Measurements from ENCODE around the gene STAT1.
"Not testable (repeated sequence)": the region's sequence is repeated elsewhere in the genome, so short reads cannot be mapped to it uniquely, and the experiment has no call there.

The STAT1 gene

GRCh38 chr2:190996947-190997346, 17.0 kb downstream of the STAT1 start:
- H3K4me1 ChIP-seq (ENCODE audit: control insufficient read depth in 1 of 2, insufficient read depth in 2 of 2, low read length in 2 of 2), result peaks cover 4 to 11% of the 10 kb centered on the region in 2 experiments
- H4K12ac ChIP-seq (ENCODE audit: low read depth, low read length), result no peak overlapping the region
- no peak overlapping the region for H3K23ac ChIP-seq (ENCODE audit: low read length)
- no peak for DNase-seq
- H4K91ac ChIP-seq (ENCODE audit: low read depth, low read length), result peak overlapping the region; percentile 15
- H2BK12ac ChIP-seq (ENCODE audit: low read length), result peak overlapping the region; percentile 15
- H3K36me3 ChIP-seq (ENCODE audit: control insufficient read depth in 1 of 2, insufficient read depth in 2 of 2, low read length in 2 of 2), result peaks cover 19 to 39% of the 10 kb centered on the region in 2 experiments
- no peak overlapping the region for H3K9ac ChIP-seq (ENCODE audit: low read length)
- H2BK5ac ChIP-seq (ENCODE audit: low read depth, low read length, poor library complexity), result no peak overlapping the region
- H3K27me3 ChIP-seq (ENCODE audit: insufficient read depth, low read length), result no peaks in the 10 kb centered on the region
- H3K27ac ChIP-seq (ENCODE audit: low read depth, low read length), result no peak overlapping the region
- no peak overlapping the region for H4K8ac ChIP-seq (ENCODE audit: low read depth, low read length)
- no peak overlapping the region for H3K18ac ChIP-seq (ENCODE audit: low read length)
- H2AK5ac ChIP-seq (ENCODE audit: low read length), result peak overlapping the region; percentile 11
- no peak overlapping the region for H3K14ac ChIP-seq (ENCODE audit: low read length)
- WGBS (ENCODE audit: extremely low coverage, insufficient coverage, insufficient read length), result no CpG with 5 or more reads among the region's 5 CpGs
- H3K4ac ChIP-seq (ENCODE audit: low read depth, low read length), result no peak overlapping the region
- H2AFZ ChIP-seq (ENCODE audit: insufficient read depth, low read length, poor library complexity), result no peak overlapping the region
- H3K79me2 ChIP-seq (ENCODE audit: control insufficient read depth, insufficient read depth, low read length, poor library complexity), result no peaks in the 10 kb centered on the region
- no peaks in the 10 kb centered on the region for H3K79me1 ChIP-seq (ENCODE audit: low read length)
- no peak overlapping the region for H2BK120ac ChIP-seq (ENCODE audit: insufficient read depth, low read length, poor library complexity)
- no peak overlapping the region for H3K4me3 ChIP-seq (ENCODE audit: low read depth, low read length)
- no peaks in the 10 kb centered on the region for H3K9me3 ChIP-seq (ENCODE audit: insufficient read depth, low read depth, low read length)
- H3K4me2 ChIP-seq (ENCODE audit: low read length), result no peak overlapping the region

DNA sequence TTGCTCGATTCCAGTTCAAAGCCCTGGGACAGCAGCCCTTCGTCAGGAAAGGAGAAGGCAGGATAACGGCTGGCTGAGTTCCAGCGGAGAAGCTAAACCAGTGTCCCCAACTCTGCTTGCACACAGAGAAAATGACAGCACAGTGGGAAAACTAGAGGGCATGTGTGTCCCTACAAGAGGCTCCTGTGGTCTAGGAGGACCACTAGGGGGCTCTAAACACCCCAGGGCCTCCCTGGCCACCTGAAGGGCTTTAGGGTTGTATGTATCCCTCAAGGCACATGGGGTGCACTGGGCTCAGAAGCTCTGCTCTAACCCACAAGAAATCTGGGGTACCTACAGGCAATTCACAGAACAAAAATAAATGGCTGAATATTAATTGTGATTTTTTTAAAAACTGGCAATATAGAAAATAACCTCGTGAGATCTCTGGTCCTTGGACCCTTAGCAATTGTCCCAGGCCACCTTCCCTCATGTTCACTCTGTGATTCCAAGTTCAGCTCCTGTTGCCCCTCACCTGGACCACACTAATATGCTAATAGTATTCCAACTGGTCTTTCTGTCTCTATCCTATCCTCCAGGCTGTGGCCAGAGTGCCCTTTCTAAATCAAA, 17.5 kb downstream of the STAT1 start:
- H2AK5ac ChIP-seq (ENCODE audit: low read length), result no peak overlapping the region
- H2BK120ac ChIP-seq (ENCODE audit: insufficient read depth, low read length, poor library complexity), result no peak overlapping the region
- H2BK12ac ChIP-seq (ENCODE audit: low read length), result no peak overlapping the region
- H3K79me1 ChIP-seq (ENCODE audit: low read length), result no peaks in the 10 kb centered on the region
- no peak overlapping the region for H3K4me3 ChIP-seq (ENCODE audit: low read depth, low read length)
- H2AFZ ChIP-seq (ENCODE audit: insufficient read depth, low read length, poor library complexity), result no peak overlapping the region
- no peak overlapping the region for H4K8ac ChIP-seq (ENCODE audit: low read depth, low read length)
- peaks cover 19 to 39% of the 10 kb centered on the region in 2 experiments for H3K36me3 ChIP-seq (ENCODE audit: control insufficient read depth in 1 of 2, insufficient read depth in 2 of 2, low read length in 2 of 2)
- no peak overlapping the region for H3K18ac ChIP-seq (ENCODE audit: low read length)
- H3K23ac ChIP-seq (ENCODE audit: low read length), result no peak overlapping the region
- H3K4me2 ChIP-seq (ENCODE audit: low read length), result no peak overlapping the region
- H3K9me3 ChIP-seq (ENCODE audit: insufficient read depth, low read depth, low read length), result no peaks in the 10 kb centered on the region
- peak overlapping the region; percentile 15 for H4K91ac ChIP-seq (ENCODE audit: low read depth, low read length)
- H3K79me2 ChIP-seq (ENCODE audit: control insufficient read depth, insufficient read depth, low read length, poor library complexity), result no peaks in the 10 kb centered on the region
- H3K9ac ChIP-seq (ENCODE audit: low read length), result no peak overlapping the region
- H3K27ac ChIP-seq (ENCODE audit: low read depth, low read length), result no peak overlapping the region
- peak in 1 of 2 donors; percentile 40 for DNase-seq
- H2BK5ac ChIP-seq (ENCODE audit: low read depth, low read length, poor library complexity), result no peak overlapping the region
- peaks cover 4 to 11% of the 10 kb centered on the region in 2 experiments for H3K4me1 ChIP-seq (ENCODE audit: control insufficient read depth in 1 of 2, insufficient read depth in 2 of 2, low read length in 2 of 2)
- no CpG with 5 or more reads among the region's 5 CpGs for WGBS (ENCODE audit: extremely low coverage, insufficient coverage, insufficient read length)
- H3K4ac ChIP-seq (ENCODE audit: low read depth, low read length), result no peak overlapping the region
- H3K27me3 ChIP-seq (ENCODE audit: insufficient read depth, low read length), result no peaks in the 10 kb centered on the region
- H3K14ac ChIP-seq (ENCODE audit: low read length), result no peak overlapping the region
- H4K12ac ChIP-seq (ENCODE audit: low read depth, low read length), result no peak overlapping the region

DNA sequence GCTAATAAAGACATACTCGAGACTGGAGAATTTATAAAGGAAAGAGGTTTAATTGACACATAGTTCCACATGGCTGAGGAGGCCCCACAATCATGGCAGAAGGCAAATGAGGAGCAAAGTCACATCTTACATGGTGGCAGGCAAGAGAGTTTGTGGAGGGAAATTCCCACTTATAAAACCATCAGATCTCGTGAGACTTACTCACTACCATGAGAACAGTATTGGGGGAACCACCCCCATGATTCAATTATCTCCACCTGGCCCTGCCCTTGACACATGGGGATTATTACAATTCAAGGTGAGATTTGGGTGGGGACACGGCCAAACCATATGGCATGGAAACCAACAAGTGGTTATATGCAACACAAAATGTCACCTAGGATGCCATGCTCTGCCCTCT, 18.7 kb downstream of the STAT1 start:
- H2AK5ac ChIP-seq (ENCODE audit: low read length); H4K91ac ChIP-seq (ENCODE audit: low read depth, low read length); H3K18ac ChIP-seq (ENCODE audit: low read length); H2AFZ ChIP-seq (ENCODE audit: insufficient read depth, low read length, poor library complexity); H3K4me2 ChIP-seq (ENCODE audit: low read length); H3K4me3 ChIP-seq (ENCODE audit: low read depth, low read length); H3K27me3 ChIP-seq (ENCODE audit: insufficient read depth, low read length); H3K14ac ChIP-seq (ENCODE audit: low read length); H3K27ac ChIP-seq (ENCODE audit: low read depth, low read length); H3K79me2 ChIP-seq (ENCODE audit: control insufficient read depth, insufficient read depth, low read length, poor library complexity); H2BK5ac ChIP-seq (ENCODE audit: low read depth, low read length, poor library complexity); H3K9me3 ChIP-seq (ENCODE audit: insufficient read depth, low read depth, low read length); H3K23ac ChIP-seq (ENCODE audit: low read length); H4K12ac ChIP-seq (ENCODE audit: low read depth, low read length); H4K8ac ChIP-seq (ENCODE audit: low read depth, low read length); DNase-seq; H3K79me1 ChIP-seq (ENCODE audit: low read length); H3K4ac ChIP-seq (ENCODE audit: low read depth, low read length); H2BK12ac ChIP-seq (ENCODE audit: low read length); H2BK120ac ChIP-seq (ENCODE audit: insufficient read depth, low read length, poor library complexity); H3K9ac ChIP-seq (ENCODE audit: low read length): not testable (repeated sequence)
- Histone ChIP-seq H3K4me1 (ENCODE audit: control insufficient read depth in 1 of 2, insufficient read depth in 2 of 2, low read length in 2 of 2) (peaks cover 4 to 11% of the 10 kb centered on the region in 2 experiments), H3K36me3 (ENCODE audit: control insufficient read depth in 1 of 2, insufficient read depth in 2 of 2, low read length in 2 of 2) (peaks cover 19 to 36% of the 10 kb centered on the region in 2 experiments)
- no CpG with 5 or more reads among the region's 3 CpGs for WGBS (ENCODE audit: extremely low coverage, insufficient coverage, insufficient read length)

GRCh38 chr2:190994148-190994547, 19.8 kb downstream of the STAT1 start:
- H3K79me2 ChIP-seq (ENCODE audit: control insufficient read depth, insufficient read depth, low read length, poor library complexity), result no peaks in the 10 kb centered on the region
- no peak overlapping the region for H3K4ac ChIP-seq (ENCODE audit: low read depth, low read length)
- H3K27ac ChIP-seq (ENCODE audit: low read depth, low read length), result no peak overlapping the region

More at GRCh38 chr2:190994148-190994547, 19.8 kb downstream of the STAT1 start:
- H2BK12ac ChIP-seq (ENCODE audit: low read length), result no peak overlapping the region
- no peak overlapping the region for H3K23ac ChIP-seq (ENCODE audit: low read length)
- no peak overlapping the region for H3K4me3 ChIP-seq (ENCODE audit: low read depth, low read length)
- no peak overlapping the region for H3K18ac ChIP-seq (ENCODE audit: low read length)
- no peak overlapping the region for H3K14ac ChIP-seq (ENCODE audit: low read length)
- no peak overlapping the region for H4K91ac ChIP-seq (ENCODE audit: low read depth, low read length)
- H3K9me3 ChIP-seq (ENCODE audit: insufficient read depth, low read depth, low read length), result no peaks in the 10 kb centered on the region
- no CpG with 5 or more reads among the region's 7 CpGs for WGBS (ENCODE audit: extremely low coverage, insufficient coverage, insufficient read length)
- H4K12ac ChIP-seq (ENCODE audit: low read depth, low read length), result no peak overlapping the region
- no peak overlapping the region for H3K9ac ChIP-seq (ENCODE audit: low read length)
- H2AK5ac ChIP-seq (ENCODE audit: low read length), result no peak overlapping the region
- no peaks in the 10 kb centered on the region for H3K27me3 ChIP-seq (ENCODE audit: insufficient read depth, low read length)
- DNase-seq, result peak; percentile 32 to 34
- H2BK5ac ChIP-seq (ENCODE audit: low read depth, low read length, poor library complexity), result no peak overlapping the region
- H3K36me3 ChIP-seq (ENCODE audit: control insufficient read depth in 1 of 2, insufficient read depth in 2 of 2, low read length in 2 of 2), result peaks cover 24 to 35% of the 10 kb centered on the region in 2 experiments
- H2BK120ac ChIP-seq (ENCODE audit: insufficient read depth, low read length, poor library complexity), result no peak overlapping the region
- no peaks in the 10 kb centered on the region for H3K79me1 ChIP-seq (ENCODE audit: low read length)
- no peak overlapping the region for H2AFZ ChIP-seq (ENCODE audit: insufficient read depth, low read length, poor library complexity)
- H3K4me2 ChIP-seq (ENCODE audit: low read length), result no peak overlapping the region
- H3K4me1 ChIP-seq (ENCODE audit: control insufficient read depth in 1 of 2, insufficient read depth in 2 of 2, low read length in 2 of 2), result peaks cover 4 to 13% of the 10 kb centered on the region in 2 experiments
- no peak overlapping the region for H4K8ac ChIP-seq (ENCODE audit: low read depth, low read length)

All from trophoblast cell (in vitro differentiated cells and primary cell).